Thyroid gland (tissue), 4 donors: ENCODE measurements around the gene ARHGEF33. TPM values are rescaled to one million over a fixed set of nuclear protein-coding genes. Genes with fewer than 3 reads are reported as not detected.

Experiments
- DNase-seq, 2 donors: peaks; one replicate each; pipeline ENCODE4 v3.0.0-alpha.2; 2019
- H3K27ac ChIP-seq, 3 donors: fragments of 200-600 bp; sonication (generic); 1 replicate in 2 of 3; 2 replicates in 1 of 3; pipeline ENCODE4 v1.5.1; 2016 to 2019; ENCODE audit warnings: mild to moderate bottlenecking in 1 of 3, moderate library complexity in 1 of 3
- H3K27me3 ChIP-seq: fragments of 200-600 bp; sonication (generic); one replicate; pipeline ENCODE4 v1.5.1; 2019
- H3K36me3 ChIP-seq, 2 donors: fragments of 200-600 bp; sonication (generic); one replicate each; pipeline ENCODE4 v1.5.1; 2016 to 2019
- H3K4me1 ChIP-seq, 2 donors: fragments of 200-600 bp; sonication (generic); one replicate each; pipeline ENCODE4 v1.5.1; 2017 to 2019
- H3K4me3 ChIP-seq, 3 donors: fragments of 200-600 bp; sonication (generic); replicated peaks in 1 of 3; 1 replicate in 2 of 3; 2 replicates in 1 of 3; pipeline ENCODE4 v1.5.1; 2016; ENCODE audit warnings: mild to moderate bottlenecking in 1 of 3
- H3K9me3 ChIP-seq: fragments of 200-600 bp; sonication (generic); one replicate; pipeline ENCODE4 v1.5.1; 2017
- CTCF ChIP-seq, 6 experiments: fragments of 200-600 bp in 3 of 6; fragments of 450-650 bp in 3 of 6; sonication (generic) in 3 of 6; IDR thresholded peaks; one replicate each; pipeline ENCODE4 v1.5.1; 2016 to 2019; ENCODE audit warnings: antibody characterized with exemption in 6 of 6, mild to moderate bottlenecking in 2 of 6, inconsistent platforms in 1 of 6, moderate library complexity in 1 of 6
- POLR2A ChIP-seq, 2 donors: fragments of 450-650 bp; IDR thresholded peaks; one replicate each; pipeline ENCODE4 v1.6.1; 2017; ENCODE audit warnings: antibody characterized with exemption in 2 of 2, mild to moderate bottlenecking in 2 of 2, moderate library complexity in 1 of 2
- WGBS, 2 donors: methylation state at CpG; one replicate each; pipeline ENCODE4 v1.1.5; 2017; 5-methylcytosine and 5-hydroxymethylcytosine counted together
- intact Hi-C: fragments of 100-400 bp; cut with DNase I; formaldehyde crosslinking; loops from one replicate; pipeline ENCODE4 v1.15.1; 2023
- total RNA-seq, 4 donors: library from RNA; depleted of rRNA; stranded (reverse); fragments of >200 nt; gene quantifications; one replicate each; pipeline ENCODE4 v1.2.3, GENCODE V29; 2016

ARHGEF33 gene
- total RNA-seq, 4 donors from 2014 or later: 1.3 to 4.6 (median 1.6) TPM

GRCh38 chr2:38981003-38981669 lies 91.5 kb downstream of the ARHGEF33 start:
- intact Hi-C loops: no loop called here
- no peak for DNase-seq
- Histone ChIP-seq H3K27ac (no peak overlapping the region), H3K27me3 (no peaks in the 10 kb centered on the region), H3K9me3 (no peaks in the 10 kb centered on the region), H3K4me3 (no peak overlapping the region), H3K36me3 (peaks cover 6 to 14% of the 10 kb centered on the region in 2 donors), H3K4me1 (no peaks in the 10 kb centered on the region)
- TF ChIP-seq CTCF (IDR thresholded peaks at IDR 0.05): no peak
- WGBS, 2 donors: 98 to 99% methylated on average over 3 of the region's 3 CpGs

- Histone ChIP-seq H3K27ac (no peak overlapping the region), H3K27me3 (no peaks in the 10 kb centered on the region), H3K9me3 (no peaks in the 10 kb centered on the region), H3K4me1 (no peaks in the 10 kb centered on the region), H3K4me3 (no peak overlapping the region), H3K36me3 (peaks cover 7 to 14% of the 10 kb centered on the region in 2 donors)
- intact Hi-C loops: no loop called here
- WGBS, 2 donors: 95% methylated on average over 8 of the region's 8 CpGs
- TF ChIP-seq POLR2A (IDR thresholded peaks at IDR 0.05) (no peak), CTCF (IDR thresholded peaks at IDR 0.05) (no peak)
- DNase-seq: no peak
Measured at GRCh38 chr2:38981670-38982357, 92.1 kb downstream of the ARHGEF33 start.

- intact Hi-C loops: no loop called here
- Histone ChIP-seq H3K36me3 (peaks cover 7 to 14% of the 10 kb centered on the region in 2 donors), H3K4me3 (no peak overlapping the region), H3K27me3 (no peaks in the 10 kb centered on the region), H3K9me3 (no peaks in the 10 kb centered on the region), H3K4me1 (no peaks in the 10 kb centered on the region), H3K27ac (no peak overlapping the region)
- TF ChIP-seq POLR2A (IDR thresholded peaks at IDR 0.05) (no peak), CTCF (IDR thresholded peaks at IDR 0.05) (no peak)
- 93 to 99% methylated on average over 1 of the region's 1 CpG for WGBS, 2 donors
- DNase-seq: no peak
Measured at GRCh38 chr2:38982498-38982897, 92.8 kb downstream of the ARHGEF33 start.

GRCh38 chr2:38988716-38989115 lies 99.0 kb downstream of the ARHGEF33 start:
- intact Hi-C loops: no loop called here
- Histone ChIP-seq H3K36me3 (peaks cover 7 to 14% of the 10 kb centered on the region in 2 donors), H3K27me3 (no peaks in the 10 kb centered on the region), H3K4me1 (no peaks in the 10 kb centered on the region), H3K9me3 (no peaks in the 10 kb centered on the region), H3K27ac (no peak overlapping the region), H3K4me3 (no peak overlapping the region)
- no peak for TF ChIP-seq CTCF (IDR thresholded peaks at IDR 0.05)
- TF ChIP-seq POLR2A (IDR thresholded peaks at IDR 0.05): no peak
- no peak for DNase-seq
- WGBS, 2 donors: 92 to 100% methylated on average over 1 of the region's 1 CpG

GRCh38 chr2:38991899-38992298 lies 102.2 kb downstream of the ARHGEF33 start:
- Histone ChIP-seq H3K36me3 (no peaks in the 10 kb centered on the region), H3K27me3 (no peaks in the 10 kb centered on the region), H3K27ac (no peak overlapping the region), H3K4me3 (no peak overlapping the region), H3K4me1 (no peaks in the 10 kb centered on the region), H3K9me3 (no peaks in the 10 kb centered on the region)
- 94 to 95% methylated on average over 2 of the region's 2 CpGs for WGBS, 2 donors
- TF ChIP-seq CTCF (IDR thresholded peaks at IDR 0.05): no peak
- no peak for TF ChIP-seq POLR2A (IDR thresholded peaks at IDR 0.05)
- DNase-seq: no peak
- intact Hi-C loops: no loop called here
